Measurements from ENCODE around the gene SETD3.

The SETD3 gene

GRCh38 chr14:99506276-99506675, 25.6 kb upstream of the SETD3 start:
- H3K36me3 ChIP-seq (ENCODE audit: control insufficient read depth, insufficient read depth, low read length) = peaks cover 14% of the 10 kb centered on the region
- H3K9ac ChIP-seq (ENCODE audit: low read length) = no peak overlapping the region
- no peaks in the 10 kb centered on the region for H3K27me3 ChIP-seq (ENCODE audit: control insufficient read depth, insufficient read depth, low read length)
- no peak overlapping the region for H3K4me3 ChIP-seq (ENCODE audit: low read length)
- H3K9me3 ChIP-seq (ENCODE audit: control insufficient read depth, low read length) = no peaks in the 10 kb centered on the region
- H3K4me1 ChIP-seq (ENCODE audit: control insufficient read depth, insufficient read depth, low read length) = no peaks in the 10 kb centered on the region

GRCh38 chr14:99505089-99505488, 24.4 kb upstream of the SETD3 start:
- peaks cover 14% of the 10 kb centered on the region for H3K36me3 ChIP-seq (ENCODE audit: control insufficient read depth, insufficient read depth, low read length)
- no peak overlapping the region for H3K4me3 ChIP-seq (ENCODE audit: low read length)
- no peak overlapping the region for H3K9ac ChIP-seq (ENCODE audit: low read length)
- H3K27me3 ChIP-seq (ENCODE audit: control insufficient read depth, insufficient read depth, low read length) = no peaks in the 10 kb centered on the region
- no peaks in the 10 kb centered on the region for H3K9me3 ChIP-seq (ENCODE audit: control insufficient read depth, low read length)
- H3K4me1 ChIP-seq (ENCODE audit: control insufficient read depth, insufficient read depth, low read length) = no peaks in the 10 kb centered on the region

GRCh38 chr14:99503848-99504453, 23.3 kb upstream of the SETD3 start:
- no peak overlapping the region for H3K4me3 ChIP-seq (ENCODE audit: low read length)
- no peaks in the 10 kb centered on the region for H3K4me1 ChIP-seq (ENCODE audit: control insufficient read depth, insufficient read depth, low read length)
- no peaks in the 10 kb centered on the region for H3K9me3 ChIP-seq (ENCODE audit: control insufficient read depth, low read length)
- H3K9ac ChIP-seq (ENCODE audit: low read length) = no peak overlapping the region
- H3K27me3 ChIP-seq (ENCODE audit: control insufficient read depth, insufficient read depth, low read length) = no peaks in the 10 kb centered on the region
- peaks cover 14% of the 10 kb centered on the region for H3K36me3 ChIP-seq (ENCODE audit: control insufficient read depth, insufficient read depth, low read length)

GRCh38 chr14:99502989-99503421, 22.3 kb upstream of the SETD3 start:
- Histone ChIP-seq H3K9me3 (ENCODE audit: control insufficient read depth, low read length) (no peaks in the 10 kb centered on the region), H3K36me3 (ENCODE audit: control insufficient read depth, insufficient read depth, low read length) (peaks cover 10% of the 10 kb centered on the region), H3K27me3 (ENCODE audit: control insufficient read depth, insufficient read depth, low read length) (no peaks in the 10 kb centered on the region), H3K4me3 (ENCODE audit: low read length) (no peak overlapping the region), H3K9ac (ENCODE audit: low read length) (no peak overlapping the region), H3K4me1 (ENCODE audit: control insufficient read depth, insufficient read depth, low read length) (no peaks in the 10 kb centered on the region)

- Histone ChIP-seq H3K36me3 (ENCODE audit: control insufficient read depth, insufficient read depth, low read length) (peaks cover 14% of the 10 kb centered on the region), H3K9ac (ENCODE audit: low read length) (no peak overlapping the region), H3K4me3 (ENCODE audit: low read length) (no peak overlapping the region), H3K4me1 (ENCODE audit: control insufficient read depth, insufficient read depth, low read length) (no peaks in the 10 kb centered on the region), H3K9me3 (ENCODE audit: control insufficient read depth, low read length) (no peaks in the 10 kb centered on the region), H3K27me3 (ENCODE audit: control insufficient read depth, insufficient read depth, low read length) (no peaks in the 10 kb centered on the region)
Measured at GRCh38 chr14:99497894-99498293, 17.2 kb upstream of the SETD3 start.

GRCh38 chr14:99497341-99497740, 16.7 kb upstream of the SETD3 start:
- Histone ChIP-seq H3K4me3 (ENCODE audit: low read length) (no peak overlapping the region), H3K27me3 (ENCODE audit: control insufficient read depth, insufficient read depth, low read length) (no peaks in the 10 kb centered on the region), H3K36me3 (ENCODE audit: control insufficient read depth, insufficient read depth, low read length) (peaks cover 12% of the 10 kb centered on the region), H3K9me3 (ENCODE audit: control insufficient read depth, low read length) (no peaks in the 10 kb centered on the region), H3K9ac (ENCODE audit: low read length) (no peak overlapping the region), H3K4me1 (ENCODE audit: control insufficient read depth, insufficient read depth, low read length) (no peaks in the 10 kb centered on the region)

- Histone ChIP-seq H3K27me3 (ENCODE audit: control insufficient read depth, insufficient read depth, low read length) (no peaks in the 10 kb centered on the region), H3K9ac (ENCODE audit: low read length) (no peak overlapping the region), H3K36me3 (ENCODE audit: control insufficient read depth, insufficient read depth, low read length) (no peaks in the 10 kb centered on the region), H3K4me1 (ENCODE audit: control insufficient read depth, insufficient read depth, low read length) (peaks cover 7% of the 10 kb centered on the region), H3K9me3 (ENCODE audit: control insufficient read depth, low read length) (no peaks in the 10 kb centered on the region), H3K4me3 (ENCODE audit: low read length) (no peak overlapping the region)
Measured at GRCh38 chr14:99484106-99484505, 3.4 kb upstream of the SETD3 start.

GRCh38 chr14:99481745-99482099, 1.1 kb upstream of the SETD3 start:
- peak overlapping the region; percentile 92 for H3K9ac ChIP-seq (ENCODE audit: low read length)
- H3K36me3 ChIP-seq (ENCODE audit: control insufficient read depth, insufficient read depth, low read length) = no peaks in the 10 kb centered on the region
- H3K4me1 ChIP-seq (ENCODE audit: control insufficient read depth, insufficient read depth, low read length) = peaks cover 15% of the 10 kb centered on the region
- H3K4me3 ChIP-seq (ENCODE audit: low read length) = peak overlapping the region; percentile 71
- no peaks in the 10 kb centered on the region for H3K9me3 ChIP-seq (ENCODE audit: control insufficient read depth, low read length)
- no peaks in the 10 kb centered on the region for H3K27me3 ChIP-seq (ENCODE audit: control insufficient read depth, insufficient read depth, low read length)

GRCh38 chr14:99480917-99481744, 472 bp upstream of the SETD3 start, which contains the start of gene CCNK:
TSS of gene CCNK (plus strand) at chr14:99481409. CDS start at chr14:99492678, 11,269 bp downstream.
- Histone ChIP-seq H3K9ac (ENCODE audit: low read length) (peak within 1 kb of the TSS; percentile 92), H3K4me3 (ENCODE audit: low read length) (peak within 1 kb of the TSS; percentile 71), H3K4me1 (ENCODE audit: control insufficient read depth, insufficient read depth, low read length) (peaks cover 15% of the 10 kb centered on the region), H3K36me3 (ENCODE audit: control insufficient read depth, insufficient read depth, low read length) (no peaks in the 10 kb centered on the region), H3K27me3 (ENCODE audit: control insufficient read depth, insufficient read depth, low read length) (no peaks in the 10 kb centered on the region), H3K9me3 (ENCODE audit: control insufficient read depth, low read length) (no peaks in the 10 kb centered on the region)

- no peaks in the 10 kb centered on the region for H3K27me3 ChIP-seq (ENCODE audit: control insufficient read depth, insufficient read depth, low read length)
- no peaks in the 10 kb centered on the region for H3K9me3 ChIP-seq (ENCODE audit: control insufficient read depth, low read length)
- peaks cover 24% of the 10 kb centered on the region for H3K4me1 ChIP-seq (ENCODE audit: control insufficient read depth, insufficient read depth, low read length)
- H3K36me3 ChIP-seq (ENCODE audit: control insufficient read depth, insufficient read depth, low read length) = no peaks in the 10 kb centered on the region
- peak overlapping the region; percentile 64 for H3K9ac ChIP-seq (ENCODE audit: low read length)
- H3K4me3 ChIP-seq (ENCODE audit: low read length) = peak overlapping the region; percentile 48
Measured at GRCh38 chr14:99479160-99479905, 1.3 kb downstream of the SETD3 start.

- H3K9ac ChIP-seq (ENCODE audit: low read length) = no peak overlapping the region
- peaks cover 24% of the 10 kb centered on the region for H3K4me1 ChIP-seq (ENCODE audit: control insufficient read depth, insufficient read depth, low read length)
- no peak overlapping the region for H3K4me3 ChIP-seq (ENCODE audit: low read length)
Measured at GRCh38 chr14:99478128-99478527, 2.5 kb downstream of the SETD3 start.

GRCh38 chr14:99476864-99477263, 3.8 kb downstream of the SETD3 start:
- Histone ChIP-seq H3K9me3 (ENCODE audit: control insufficient read depth, low read length) (no peaks in the 10 kb centered on the region), H3K9ac (ENCODE audit: low read length) (no peak overlapping the region), H3K4me3 (ENCODE audit: low read length) (no peak overlapping the region), H3K36me3 (ENCODE audit: control insufficient read depth, insufficient read depth, low read length) (no peaks in the 10 kb centered on the region), H3K27me3 (ENCODE audit: control insufficient read depth, insufficient read depth, low read length) (no peaks in the 10 kb centered on the region), H3K4me1 (ENCODE audit: control insufficient read depth, insufficient read depth, low read length) (peaks cover 18% of the 10 kb centered on the region)

More at GRCh38 chr14:99478128-99478527, 2.5 kb downstream of the SETD3 start:
- Histone ChIP-seq H3K9me3 (ENCODE audit: control insufficient read depth, low read length) (no peaks in the 10 kb centered on the region), H3K36me3 (ENCODE audit: control insufficient read depth, insufficient read depth, low read length) (no peaks in the 10 kb centered on the region), H3K27me3 (ENCODE audit: control insufficient read depth, insufficient read depth, low read length) (no peaks in the 10 kb centered on the region)
